IMR-90 (cell line): ENCODE data around the gene VILL. TPM values are rescaled to one million over a fixed set of nuclear protein-coding genes. Genes with fewer than 3 reads are reported as not detected.

Experiments
- ATAC-seq: fragments of 200-7000 bp; cut with Tn5 transposase; 2 replicates; pipeline ENCODE4 v1.9.1; 2020; ENCODE audit warnings: low read depth, mild to moderate bottlenecking, moderate library complexity
- BruUV-seq: library from RNA; stranded (reverse); fragments of 400-500 nt; replicated peaks from 2 replicates; lab custom pipeline; 2021; lab: Mats Ljungman, UMichigan
- CTCF ChIA-PET: fragments of 300-600 bp; formaldehyde crosslinking; extraction: SDS; loops from one replicate; lab custom pipeline; 2021; ENCODE audit warnings: antibody characterized with exemption; lab: Yijun Ruan, JAX
- POLR2A ChIA-PET: fragments of 300-600 bp; sonication (Branson Sonifier 250); formaldehyde crosslinking; loops from one replicate; lab custom pipeline; 2022; ENCODE audit warnings: antibody characterized with exemption; ENCODE audit not compliant: unreplicated experiment; lab: Charles Lee
- DNase-seq: peaks from one replicate; pipeline ENCODE4 v3.0.0; 2013
- H2AFZ ChIP-seq: replicated peaks from 2 replicates; pipeline ENCODE3; 2013; ENCODE audit warnings: low read length, mild to moderate bottlenecking; ENCODE audit not compliant: poor library complexity
- H2AK5ac ChIP-seq: 2 replicates; pipeline ENCODE4 v1.6.1; 2013; ENCODE audit warnings: low read depth, low read length, inconsistent platforms
- H2AK9ac ChIP-seq: replicated peaks from 2 replicates; pipeline ENCODE3; 2013; ENCODE audit warnings: mild to moderate bottlenecking, low read depth, low read length, moderate library complexity; ENCODE audit not compliant: poor library complexity
- H2BK120ac ChIP-seq: 2 replicates; pipeline ENCODE4 v1.6.1; 2013; ENCODE audit warnings: low read depth, low read length, inconsistent platforms
- H2BK15ac ChIP-seq: 3 replicates; pipeline ENCODE4 v1.6.1; 2013; ENCODE audit warnings: low read depth, low read length, inconsistent platforms
- H2BK20ac ChIP-seq: 2 replicates; pipeline ENCODE4 v1.6.1; 2013; ENCODE audit warnings: low read depth, mild to moderate bottlenecking, inconsistent platforms, low read length, moderate library complexity
- H2BK5ac ChIP-seq: 2 replicates; pipeline ENCODE4 v1.6.1; 2013; ENCODE audit warnings: mild to moderate bottlenecking, low read depth, low read length, inconsistent platforms; ENCODE audit not compliant: poor library complexity, severe bottlenecking
- H3K14ac ChIP-seq: replicated peaks from 2 replicates; pipeline ENCODE4 v1.6.1; 2013; ENCODE audit warnings: low read depth, low read length, inconsistent platforms
- H3K18ac ChIP-seq: 2 replicates; pipeline ENCODE4 v1.6.1; 2013; ENCODE audit warnings: low read depth, low read length, control low read depth
- H3K23ac ChIP-seq: 2 replicates; pipeline ENCODE4 v1.6.1; 2013; ENCODE audit warnings: low read depth, low read length, inconsistent platforms
- H3K27ac ChIP-seq: 2 replicates; pipeline ENCODE4 v1.5.1; 2013; ENCODE audit warnings: mild to moderate bottlenecking, control low read depth, low read length; ENCODE audit not compliant: insufficient read depth
- H3K27me3 ChIP-seq: 2 replicates; pipeline ENCODE4 v1.6.1; 2013; ENCODE audit warnings: low read length; ENCODE audit not compliant: control insufficient read depth, insufficient read depth
- H3K36me3 ChIP-seq: 2 replicates; pipeline ENCODE4 v1.6.1; 2013; ENCODE audit warnings: low read length, mixed read lengths; ENCODE audit not compliant: control insufficient read depth, insufficient read depth
- H3K4ac ChIP-seq: 2 replicates; pipeline ENCODE4 v1.6.1; 2013; ENCODE audit warnings: low read depth, low read length, inconsistent platforms
- H3K4me1 ChIP-seq: 2 replicates; pipeline ENCODE4 v1.6.1; 2013; ENCODE audit warnings: low read length, mixed read lengths; ENCODE audit not compliant: control insufficient read depth, insufficient read depth
- H3K4me2 ChIP-seq: 2 replicates; pipeline ENCODE4 v1.6.1; 2013; ENCODE audit warnings: low read depth, mild to moderate bottlenecking, control low read depth, low read length, moderate library complexity
- H3K4me3 ChIP-seq: 2 replicates; pipeline ENCODE4 v1.5.1; 2013; ENCODE audit warnings: low read depth, mild to moderate bottlenecking, control low read depth, low read length, moderate library complexity; ENCODE audit not compliant: insufficient read depth
- H3K56ac ChIP-seq: 2 replicates; pipeline ENCODE4 v1.6.1; 2013; ENCODE audit warnings: low read length, inconsistent platforms; ENCODE audit not compliant: insufficient read depth; ENCODE audit errors: extremely low read depth
- H3K79me1 ChIP-seq, 2 experiments: 2 replicates each; pipeline ENCODE4 v1.6.1; 2013; ENCODE audit warnings: low read length in 2 of 2, inconsistent platforms in 1 of 2, low read depth in 1 of 2
- H3K9ac ChIP-seq: 2 replicates; pipeline ENCODE4 v1.6.1; 2013; ENCODE audit warnings: low read depth, low read length, control low read depth
- H3K9me1 ChIP-seq: 2 replicates; pipeline ENCODE4 v1.6.1; 2013; ENCODE audit warnings: low read length, inconsistent platforms; ENCODE audit not compliant: insufficient read depth
- H3K9me3 ChIP-seq: 2 replicates; pipeline ENCODE4 v1.6.1; 2013; ENCODE audit warnings: low read length; ENCODE audit not compliant: control insufficient read depth, insufficient read depth
- H4K20me1 ChIP-seq: 2 replicates; pipeline ENCODE4 v1.6.1; 2013; ENCODE audit warnings: low read length, inconsistent platforms; ENCODE audit not compliant: insufficient read depth
- H4K5ac ChIP-seq: 2 replicates; pipeline ENCODE4 v1.6.1; 2013; ENCODE audit warnings: mild to moderate bottlenecking, low read depth, low read length, control low read depth
- H4K8ac ChIP-seq, 2 experiments: 2 replicates each; pipeline ENCODE4 v1.6.1; 2013; ENCODE audit warnings: low read depth in 2 of 2, low read length in 2 of 2, control low read depth in 1 of 2, inconsistent platforms in 1 of 2
- H4K91ac ChIP-seq: 2 replicates; pipeline ENCODE4 v1.6.1; 2013; ENCODE audit warnings: low read depth, low read length, inconsistent platforms; ENCODE audit not compliant: insufficient read depth
- CHD1 ChIP-seq: IDR thresholded peaks from 2 replicates; pipeline ENCODE4 v1.6.1; 2012; ENCODE audit warnings: low read depth, low read length, improper control_type of control experiment
- POLR2A ChIP-seq: IDR thresholded peaks from 2 replicates; pipeline ENCODE4 v1.6.1; 2012; ENCODE audit warnings: mild to moderate bottlenecking, low read depth, low read length
- WGBS, 2 experiments: methylation state at CpG; one replicate each; pipeline versions ENCODE4 v1.1.5 to v1.1.7; 2013; ENCODE audit warnings: missing lambda C conversion rate in 2 of 2; ENCODE audit not compliant: insufficient read length in 1 of 2; ENCODE audit errors: extremely low coverage in 2 of 2; 5-methylcytosine and 5-hydroxymethylcytosine counted together
- dilution Hi-C: fragments of 300-500 bp; cut with HindIII; formaldehyde crosslinking; loops from one replicate; pipeline ENCODE4 v1.14.3; 2018; ENCODE audit warnings: low sequenced_read_pairs; ENCODE audit not compliant: unreplicated experiment
- in situ Hi-C: fragments of 300-500 bp; cut with MboI; formaldehyde crosslinking; loops from 3 replicates; pipeline ENCODE4 v1.14.3; 2019; ENCODE audit warnings: low sequenced_read_pairs, inconsistent platforms, mixed read lengths
- intact Hi-C: fragments of 100-400 bp; cut with micrococcal nuclease; formaldehyde crosslinking; loops from 2 replicates; pipeline ENCODE4 v1.10.0; 2022
- polyA plus RNA-seq, 3 experiments: library from polyadenylated mRNA; depleted of rRNA; stranded (reverse); fragments of >200 nt; gene quantifications; 2 replicates each; pipeline ENCODE4 v1.2.3, GENCODE V29; 2012; ENCODE audit warnings: low replicate concordance in 1 of 3
- total RNA-seq: library from RNA; depleted of rRNA; stranded (reverse); fragments of >200 nt; gene quantifications from 2 replicates; pipeline ENCODE4 v1.2.3, GENCODE V29; 2012

VILL gene
- total and polyA plus RNA-seq, 2 of the 4 experiments (the other 2 are of a cell fraction) = 2.3 to 4.7 TPM

GRCh38 chr3:38026856-38027255 lies 36.3 kb downstream of the VILL start:
- Histone ChIP-seq H2AFZ (no peak overlapping the region), H3K14ac (no peak overlapping the region), H3K27ac (no peak overlapping the region), H3K4me2 (no peak overlapping the region), H3K4me1 (peaks cover 11% of the 10 kb centered on the region), H3K79me1 (peaks cover 3 to 26% of the 10 kb centered on the region in 2 experiments; a peak in 3 of 4 replicates), H4K91ac (no peak overlapping the region), H2BK20ac (no peak overlapping the region), H4K20me1 (no peaks in the 10 kb centered on the region; the same call in none of the 2 replicates), H2BK5ac (no peak overlapping the region), H3K36me3 (no peaks in the 10 kb centered on the region), H2BK15ac (no peak overlapping the region), H3K27me3 (no peaks in the 10 kb centered on the region), H4K5ac (no peak overlapping the region), H3K23ac (no peak overlapping the region), H3K18ac (no peak overlapping the region), H3K4me3 (no peak overlapping the region), H4K8ac (no peak overlapping the region), H3K56ac (no peak overlapping the region), H3K9me3 (no peaks in the 10 kb centered on the region), H3K9me1 (peaks cover 14% of the 10 kb centered on the region), H3K9ac (no peak overlapping the region), H2AK5ac (no peak overlapping the region), H2BK120ac (no peak overlapping the region), H2AK9ac (no peak overlapping the region), H3K4ac (no peak overlapping the region)
- ChIA-PET POLR2A (no interaction called here), CTCF (no interaction called here)
- DNase-seq = no peak
- in situ Hi-C loops = no loop called here
- dilution Hi-C loops = no loop called here
- TF ChIP-seq POLR2A (no peak), CHD1 (no peak)
- no TSS peak for BruUV-seq
- no CpG with 5 or more reads among the region's 4 CpGs for WGBS, 2 experiments
- no peak for ATAC-seq
- intact Hi-C loops = no loop called here
